ENCODE measurements around the gene YBX3.

- TF ChIP-seq CTCF (IDR thresholded peaks at IDR 0.05) (no peak), EP300 (IDR thresholded peaks at IDR 0.05) (no peak), POLR2AphosphoS5 (IDR thresholded peaks at IDR 0.05) (no peak), POLR2A (IDR thresholded peaks at IDR 0.05) (no peak)
Measured at GRCh38 chr12:10667581-10667980, 55.5 kb downstream of the YBX3 start.

Measured in upper lobe of left lung (tissue), 4 donors.